Choroid plexus epithelial cell (primary cell): ENCODE results near the gene NDUFC2.
A peak's percentile ranks its signal among the peaks of the same experiment; 100 is the strongest.
"Not testable (repeated sequence)": the region's sequence is repeated elsewhere in the genome, so short reads cannot be mapped to it uniquely, and the experiment has no call there.

Source experiments
- DNase-seq: peaks from one replicate; pipeline ENCODE4 v3.0.0-alpha.2; 2010; ENCODE audit warnings: low read depth
- H3K4me3 ChIP-seq: 2 replicates; pipeline ENCODE4 v1.5.1; 2011; ENCODE audit warnings: low read depth, mild to moderate bottlenecking, control low read depth, low read length, moderate library complexity
- CTCF ChIP-seq: conservative IDR thresholded peaks from 2 replicates; pipeline ENCODE4 v1.5.1; 2011; ENCODE audit warnings: low read depth, mild to moderate bottlenecking, control low read depth, inconsistent platforms, low read length, moderate library complexity

Gene NDUFC2

GRCh38 chr11:78061088-78061920 lies 18.4 kb downstream of the NDUFC2 start:
- TF ChIP-seq CTCF, result no peak
- no peak for DNase-seq
- no peak overlapping the region for H3K4me3 ChIP-seq

- no peak for DNase-seq
- no peak overlapping the region for H3K4me3 ChIP-seq
- TF ChIP-seq CTCF, result no peak
Measured at GRCh38 chr11:78060533-78060932, 19.1 kb downstream of the NDUFC2 start.

- H3K4me3 ChIP-seq, DNase-seq: not testable (repeated sequence)
Measured at GRCh38 chr11:78059749-78060328, 19.8 kb downstream of the NDUFC2 start.

- no peak for TF ChIP-seq CTCF
- DNase-seq, result no peak
- no peak overlapping the region for H3K4me3 ChIP-seq
Measured at GRCh38 chr11:78057462-78058055, 22.1 kb downstream of the NDUFC2 start.

GRCh38 chr11:78056093-78056492 lies 23.6 kb downstream of the NDUFC2 start:
- no peak for TF ChIP-seq CTCF
- DNase-seq, result no peak
- no peak overlapping the region for H3K4me3 ChIP-seq

GRCh38 chr11:78054971-78055370 lies 24.7 kb downstream of the NDUFC2 start:
- H3K4me3 ChIP-seq, result no peak overlapping the region
- no peak for TF ChIP-seq CTCF
- no peak for DNase-seq

- no peak for TF ChIP-seq CTCF
- DNase-seq, result peak; percentile 60
- H3K4me3 ChIP-seq, result no peak overlapping the region
Measured at GRCh38 chr11:78050964-78051831, 28.5 kb downstream of the NDUFC2 start.
